GM12874 (cell line): ENCODE results near the gene SC5D.

Source experiments
- CTCF ChIP-seq: IDR thresholded peaks from 2 replicates; pipeline ENCODE4 v1.5.1; 2011; ENCODE audit warnings: low read depth, mild to moderate bottlenecking, control low read depth, low read length, moderate library complexity; ENCODE audit not compliant: insufficient read depth

The SC5D gene

GRCh38 chr11:121341609-121342008 lies 49.0 kb downstream of the SC5D start:
- no peak for TF ChIP-seq CTCF

- no peak for TF ChIP-seq CTCF
Measured at GRCh38 chr11:121344824-121345223, 52.3 kb downstream of the SC5D start.

- no peak for TF ChIP-seq CTCF
Measured at GRCh38 chr11:121347094-121347493, 54.5 kb downstream of the SC5D start.

GRCh38 chr11:121347813-121348212 lies 55.2 kb downstream of the SC5D start:
- TF ChIP-seq CTCF: no peak

- no peak for TF ChIP-seq CTCF
Measured at GRCh38 chr11:121348220-121348875, 55.8 kb downstream of the SC5D start.

GRCh38 chr11:121349790-121350189 lies 57.2 kb downstream of the SC5D start:
- no peak for TF ChIP-seq CTCF

GRCh38 chr11:121350314-121351082 lies 57.9 kb downstream of the SC5D start:
- TF ChIP-seq CTCF: no peak
